HG02759 (cell line): ENCODE data around the gene MOV10.
"Not testable (repeated sequence)": the region's sequence is repeated elsewhere in the genome, so short reads cannot be mapped to it uniquely, and the experiment has no call there.

Experiments used
- ATAC-seq: cut with Tn5 transposase; IDR thresholded peaks from one replicate; pipeline ENCODE4 v1.9.1; 2021; ENCODE audit warnings: mild to moderate bottlenecking, moderate library complexity; ENCODE audit not compliant: unreplicated experiment

The MOV10 gene, protein sequence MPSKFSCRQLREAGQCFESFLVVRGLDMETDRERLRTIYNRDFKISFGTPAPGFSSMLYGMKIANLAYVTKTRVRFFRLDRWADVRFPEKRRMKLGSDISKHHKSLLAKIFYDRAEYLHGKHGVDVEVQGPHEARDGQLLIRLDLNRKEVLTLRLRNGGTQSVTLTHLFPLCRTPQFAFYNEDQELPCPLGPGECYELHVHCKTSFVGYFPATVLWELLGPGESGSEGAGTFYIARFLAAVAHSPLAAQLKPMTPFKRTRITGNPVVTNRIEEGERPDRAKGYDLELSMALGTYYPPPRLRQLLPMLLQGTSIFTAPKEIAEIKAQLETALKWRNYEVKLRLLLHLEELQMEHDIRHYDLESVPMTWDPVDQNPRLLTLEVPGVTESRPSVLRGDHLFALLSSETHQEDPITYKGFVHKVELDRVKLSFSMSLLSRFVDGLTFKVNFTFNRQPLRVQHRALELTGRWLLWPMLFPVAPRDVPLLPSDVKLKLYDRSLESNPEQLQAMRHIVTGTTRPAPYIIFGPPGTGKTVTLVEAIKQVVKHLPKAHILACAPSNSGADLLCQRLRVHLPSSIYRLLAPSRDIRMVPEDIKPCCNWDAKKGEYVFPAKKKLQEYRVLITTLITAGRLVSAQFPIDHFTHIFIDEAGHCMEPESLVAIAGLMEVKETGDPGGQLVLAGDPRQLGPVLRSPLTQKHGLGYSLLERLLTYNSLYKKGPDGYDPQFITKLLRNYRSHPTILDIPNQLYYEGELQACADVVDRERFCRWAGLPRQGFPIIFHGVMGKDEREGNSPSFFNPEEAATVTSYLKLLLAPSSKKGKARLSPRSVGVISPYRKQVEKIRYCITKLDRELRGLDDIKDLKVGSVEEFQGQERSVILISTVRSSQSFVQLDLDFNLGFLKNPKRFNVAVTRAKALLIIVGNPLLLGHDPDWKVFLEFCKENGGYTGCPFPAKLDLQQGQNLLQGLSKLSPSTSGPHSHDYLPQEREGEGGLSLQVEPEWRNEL

DNA sequence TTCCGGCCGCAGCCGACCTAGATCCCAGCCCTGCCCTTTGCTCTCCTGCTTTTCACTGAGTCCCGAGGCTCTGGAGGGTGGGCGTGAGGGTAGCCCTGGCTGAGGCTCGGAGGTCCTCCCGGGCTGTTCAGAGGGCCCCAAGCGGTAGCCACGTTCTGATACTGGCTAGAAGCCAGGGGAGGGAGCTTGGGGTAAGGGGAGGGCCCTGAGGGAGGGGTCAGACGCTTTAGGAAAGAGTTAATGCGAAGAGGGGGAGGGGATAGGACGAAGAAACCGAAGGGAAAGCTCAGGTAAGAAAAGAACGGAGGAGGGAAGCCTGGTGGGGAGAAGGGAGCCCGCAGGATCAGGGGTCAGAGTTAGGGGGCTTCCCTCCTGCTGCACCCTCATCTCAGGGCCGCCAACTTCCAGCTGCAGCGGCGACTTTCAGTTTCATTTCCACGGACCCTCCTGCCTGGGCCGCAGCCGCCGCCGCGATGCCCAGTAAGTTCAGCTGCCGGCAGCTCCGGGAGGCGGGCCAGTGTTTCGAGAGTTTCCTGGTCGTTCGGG lies at the start of gene MOV10:
MOV10 (plus strand) TSS at position 220 of the 546 bp plus-strand sequence; CDS start at position 474, 254 bp downstream.
- ATAC-seq = peak; percentile 71

DNA sequence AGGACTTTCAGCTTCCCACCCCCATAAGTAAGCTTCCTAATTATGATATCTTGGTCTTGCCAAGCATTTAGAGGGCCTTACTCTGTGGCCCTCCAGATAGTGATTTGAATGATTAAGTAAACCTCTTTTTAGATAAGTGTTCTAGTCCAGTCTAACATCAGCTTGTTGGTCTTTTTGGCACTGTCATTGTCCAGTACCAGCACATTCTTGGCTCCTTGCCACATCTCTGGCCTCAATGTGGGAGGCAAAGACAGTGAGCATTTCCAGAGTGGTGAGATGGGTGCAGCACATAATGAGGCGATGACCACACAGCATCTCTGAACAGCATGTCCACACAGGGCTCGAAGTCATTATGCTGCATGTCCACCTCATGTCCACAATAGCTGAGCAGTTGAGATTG lies 48.8 kb upstream of the MOV10 start:
- no peak for ATAC-seq

DNA sequence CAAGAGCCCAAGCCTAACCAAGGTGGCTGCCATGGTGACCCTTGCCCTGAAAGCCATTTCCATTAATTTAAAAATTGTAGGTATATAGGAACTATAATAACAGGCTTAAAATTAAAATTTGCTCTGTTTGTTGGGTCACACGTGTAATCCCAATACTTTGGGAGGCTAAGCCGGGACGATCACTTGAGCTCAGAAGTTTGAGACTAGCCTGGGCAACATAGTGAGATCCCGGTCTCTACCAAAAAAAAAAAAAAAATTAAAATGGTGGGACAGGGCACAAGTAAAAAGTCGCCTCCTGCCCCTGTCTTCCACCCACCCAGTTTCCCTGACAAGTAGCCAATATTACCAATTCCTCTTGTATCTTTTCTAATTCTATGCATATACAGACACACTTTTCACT lies 48.3 kb upstream of the MOV10 start:
- ATAC-seq = no peak

DNA sequence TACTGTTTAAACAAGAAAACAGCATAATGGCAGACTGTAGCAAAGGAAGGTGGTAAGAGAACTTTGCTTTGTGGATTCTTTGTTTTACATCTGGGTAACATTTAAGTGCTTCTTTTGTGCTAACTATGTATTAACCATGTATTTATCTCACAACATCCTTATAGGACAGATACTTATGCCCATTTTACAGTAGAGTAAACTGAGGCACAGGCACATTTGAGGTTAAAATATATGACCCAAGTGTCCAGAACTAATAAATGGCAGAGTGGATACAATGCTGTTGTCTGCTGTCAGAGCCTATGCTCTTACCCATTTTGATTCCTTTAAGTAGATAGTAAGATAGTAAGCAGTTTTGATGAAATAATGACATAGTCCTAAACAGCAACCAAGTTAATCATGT lies 47.6 kb upstream of the MOV10 start:
- ATAC-seq = no peak

DNA sequence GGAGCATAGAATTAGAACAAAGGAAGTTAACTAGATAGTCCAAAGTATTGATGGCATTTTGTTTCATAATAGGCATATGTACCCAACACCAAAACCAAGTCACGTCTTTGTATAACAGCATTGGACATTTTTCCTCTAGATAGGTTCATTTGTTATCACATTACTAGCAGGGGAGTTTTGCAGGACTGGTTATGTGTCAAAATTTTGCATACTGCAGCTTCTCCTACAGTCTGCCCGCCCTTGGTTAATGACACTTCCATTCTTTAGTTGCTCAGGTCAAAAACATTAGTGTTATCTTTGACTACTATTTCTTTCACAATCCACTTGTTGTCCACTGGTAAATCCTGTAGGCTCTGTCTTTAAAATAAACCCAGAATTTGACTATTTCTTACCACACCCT lies 45.9 kb upstream of the MOV10 start:
- ATAC-seq = no peak

DNA sequence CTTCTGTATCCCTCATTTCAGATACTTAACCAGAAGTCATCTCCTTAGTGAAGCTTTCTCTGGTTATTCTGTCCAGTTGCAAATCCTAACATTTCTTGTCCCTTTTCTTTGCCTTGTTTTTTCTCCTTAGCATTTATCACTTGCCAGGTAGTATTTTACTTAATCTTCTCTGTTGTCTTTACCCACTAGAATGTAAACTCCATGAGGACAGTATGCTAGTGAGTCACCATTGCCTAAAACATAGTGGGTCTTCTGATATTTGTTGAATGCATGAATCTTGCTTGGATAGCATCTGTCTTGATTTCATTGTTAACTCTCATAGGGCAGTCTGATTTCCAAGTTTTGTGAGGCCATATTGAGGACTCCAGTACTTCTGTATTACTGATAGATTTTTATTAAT lies 45.2 kb upstream of the MOV10 start:
- no peak for ATAC-seq

DNA sequence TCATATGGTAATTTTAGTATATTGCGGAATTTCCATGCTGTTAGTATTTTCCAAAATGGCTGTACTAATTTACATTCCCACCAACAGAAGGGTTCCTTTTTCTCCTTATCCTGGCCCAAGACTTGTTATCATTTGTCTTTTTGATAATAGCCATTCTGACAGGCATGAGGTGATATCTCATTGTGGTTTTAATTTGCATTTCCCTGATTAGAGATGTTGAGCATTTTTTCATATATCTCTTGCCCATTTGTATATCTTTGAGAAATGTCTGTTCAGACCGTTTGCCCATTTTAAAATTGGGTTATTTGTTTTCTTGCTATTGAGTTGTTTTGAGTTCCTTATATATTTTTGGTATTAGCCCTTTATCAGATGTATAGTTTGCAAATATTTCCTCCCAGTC lies 40.8 kb upstream of the MOV10 start:
- no peak for ATAC-seq

DNA sequence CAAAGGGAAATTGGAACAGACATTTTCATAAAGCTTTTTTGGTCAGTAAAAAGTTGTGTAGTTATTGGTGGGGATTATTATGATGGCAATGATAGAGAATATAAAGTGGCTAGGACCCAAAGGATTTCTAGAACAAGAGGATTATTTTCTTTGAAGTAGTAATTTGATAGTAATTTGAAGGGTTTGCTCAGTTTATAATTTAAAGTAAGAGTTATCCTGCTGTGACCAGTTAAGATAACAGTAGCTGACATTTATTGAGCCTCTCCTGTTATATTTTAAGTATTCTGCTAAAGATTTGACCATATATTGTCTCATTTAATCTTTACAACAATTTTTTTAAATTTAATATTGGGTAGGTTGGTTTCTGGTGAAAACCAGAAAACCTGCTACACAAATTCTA lies 40.1 kb upstream of the MOV10 start:
- ATAC-seq = no peak

DNA sequence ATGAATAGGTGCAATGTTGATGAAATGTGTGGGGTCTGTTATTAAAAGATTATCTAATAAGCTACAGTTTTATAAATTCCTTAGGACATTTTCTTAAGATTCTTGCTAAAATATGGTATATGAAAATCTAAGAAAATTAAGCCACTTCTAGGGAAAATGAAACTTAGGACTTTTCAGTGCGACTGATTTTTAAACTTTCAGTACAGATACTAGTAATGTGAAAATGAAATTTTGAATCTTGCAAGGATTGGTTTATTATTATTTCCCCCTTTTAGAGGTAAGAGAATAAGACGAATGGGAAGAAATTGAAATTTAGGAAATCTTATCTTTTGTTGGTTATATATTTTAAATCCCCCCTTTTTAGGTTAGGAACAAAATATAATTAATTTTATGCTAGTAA lies 38.4 kb upstream of the MOV10 start:
- no peak for ATAC-seq

DNA sequence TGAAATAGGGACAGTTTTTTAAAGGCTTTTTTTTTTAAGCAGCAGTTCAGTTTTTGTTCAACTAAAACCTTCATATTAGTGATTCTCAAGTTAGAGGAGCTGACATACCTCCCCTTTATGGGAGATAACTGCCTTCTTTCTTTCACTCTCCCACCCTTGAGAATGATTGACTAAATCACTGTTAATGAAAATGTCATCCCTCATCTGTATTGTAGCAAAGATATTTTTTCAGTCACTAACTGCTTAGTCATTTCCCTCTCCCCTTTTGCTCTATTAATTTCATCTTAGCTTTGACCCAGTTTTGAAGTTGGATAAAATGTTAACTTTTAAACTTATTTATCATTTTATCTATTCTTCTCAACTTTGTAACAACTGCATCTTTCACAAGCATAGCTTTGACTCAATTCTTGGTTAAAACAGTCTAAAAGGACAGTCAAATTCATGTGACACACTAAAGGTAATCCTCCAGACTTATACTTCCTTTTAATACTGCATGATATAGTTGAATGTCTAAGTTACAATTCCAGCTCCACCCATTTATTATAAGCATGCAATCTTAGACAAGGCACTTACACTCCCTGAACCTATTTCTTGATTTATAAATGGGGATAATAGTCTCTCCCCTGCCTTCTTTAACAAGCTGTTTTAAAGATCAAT lies 37.7 kb upstream of the MOV10 start:
- peak; percentile 59 for ATAC-seq

DNA sequence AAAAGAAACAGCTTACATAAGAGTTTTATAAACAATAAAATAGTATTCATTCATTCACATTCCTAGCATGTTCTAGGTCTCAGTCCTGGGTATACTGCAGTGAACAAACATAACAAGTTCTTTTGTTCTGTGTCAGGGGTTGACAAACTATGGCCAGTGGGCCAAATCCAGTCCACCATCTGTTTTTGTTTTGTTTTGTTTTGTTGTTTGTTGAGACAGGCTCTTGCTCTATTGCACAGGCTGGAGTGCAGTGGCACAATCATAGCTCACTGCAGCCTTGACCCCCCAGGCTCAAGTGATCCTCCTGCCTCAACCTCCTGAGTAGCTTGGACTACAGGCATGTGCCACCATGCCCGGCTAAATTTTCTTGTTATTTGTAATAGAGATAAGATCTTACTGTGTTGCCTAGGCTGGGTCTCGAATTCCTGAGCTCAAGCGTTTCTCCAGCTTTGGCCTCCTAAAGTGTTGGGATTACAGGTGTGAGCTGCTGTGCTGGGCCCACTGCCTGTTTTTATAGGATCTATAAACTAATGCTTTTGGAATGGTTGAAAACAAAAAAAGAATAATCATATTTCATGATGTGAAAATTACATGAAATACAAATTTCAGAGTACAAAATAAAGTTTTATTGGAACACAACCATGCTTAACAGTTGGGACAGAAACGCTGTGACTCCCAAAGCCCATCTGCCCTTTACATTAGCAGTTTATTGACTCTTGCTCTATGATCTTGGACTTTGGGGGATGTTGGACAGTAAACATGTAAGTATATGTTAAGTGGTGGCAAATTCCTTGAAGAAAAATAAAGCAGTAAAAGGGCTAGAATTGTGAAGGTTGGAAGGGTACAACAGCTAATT lies 37.0 kb upstream of the MOV10 start:
- ATAC-seq = no peak

DNA sequence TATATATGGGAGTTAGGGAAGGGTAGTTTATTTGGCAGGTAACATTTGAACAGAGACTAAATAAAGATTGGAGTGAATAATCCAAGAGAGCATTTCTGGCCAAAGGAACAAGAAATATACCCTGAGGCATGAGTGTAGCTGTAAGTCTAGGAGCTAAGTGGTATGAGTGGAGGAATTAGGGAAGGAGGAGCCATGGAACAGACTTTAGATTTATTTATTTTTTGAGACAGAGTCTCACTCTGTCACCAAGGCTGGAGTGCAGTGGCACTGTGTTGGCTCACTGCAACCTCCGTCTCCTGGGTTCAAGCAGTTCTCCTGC lies 36.4 kb upstream of the MOV10 start:
- no peak for ATAC-seq

DNA sequence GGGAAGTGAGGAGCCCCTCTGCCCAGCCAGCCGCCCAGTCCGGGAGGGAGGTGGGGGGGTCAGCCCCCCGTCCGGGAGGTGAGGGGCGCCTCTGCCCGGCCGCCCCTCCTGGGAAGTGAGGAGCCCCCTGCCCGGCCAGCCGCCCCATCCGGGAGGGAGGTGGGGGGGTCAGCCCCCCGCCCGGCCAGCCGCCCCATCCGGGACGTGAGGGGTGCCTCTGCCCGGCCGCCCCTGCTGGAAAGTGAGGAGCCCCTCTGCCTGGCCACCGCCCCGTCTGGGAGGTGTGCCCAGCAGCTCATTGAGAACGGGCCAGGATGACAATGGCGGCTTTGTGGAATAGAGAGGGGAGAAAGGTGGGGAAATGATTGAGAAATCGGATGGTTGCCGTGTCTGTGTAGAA lies 34.0 kb upstream of the MOV10 start:
- ATAC-seq = not testable (repeated sequence)

DNA sequence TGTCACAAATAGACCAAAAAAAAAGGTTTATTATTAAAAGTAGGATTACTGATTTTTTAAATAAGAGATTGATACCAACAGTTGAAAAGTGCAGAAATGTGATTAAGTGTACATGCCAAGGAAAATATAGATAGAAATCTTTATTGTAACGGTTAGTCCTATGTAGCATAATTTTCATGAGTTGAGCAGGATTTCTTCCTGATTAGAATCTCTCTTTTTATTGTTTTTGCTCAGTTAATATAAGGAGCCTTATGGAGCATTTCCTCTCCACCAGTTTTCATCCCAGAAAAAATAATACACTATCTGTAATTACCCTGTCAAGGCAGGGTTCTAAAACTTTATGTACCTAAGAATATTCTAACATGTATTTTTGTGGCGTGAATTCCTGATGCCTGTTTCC lies 31.4 kb upstream of the MOV10 start:
- no peak for ATAC-seq

DNA sequence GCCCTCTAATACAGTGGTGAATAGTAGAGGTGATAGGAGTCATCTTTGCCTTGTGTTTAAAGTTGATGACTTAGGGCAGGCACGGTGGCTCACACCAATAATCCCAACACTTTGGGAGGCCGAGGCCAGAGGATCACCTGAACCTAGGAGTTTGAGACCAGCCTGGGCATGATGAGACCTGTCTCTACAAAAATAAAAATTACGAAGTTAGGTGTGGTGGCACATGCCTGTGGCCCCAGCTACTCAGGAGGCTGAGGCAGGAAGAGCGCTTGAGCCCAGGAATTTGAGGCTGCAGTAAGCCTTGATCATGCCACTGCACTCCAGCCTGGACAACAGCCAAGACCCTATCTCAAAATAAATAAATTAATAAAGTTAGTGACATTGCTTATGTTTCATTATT lies 28.2 kb upstream of the MOV10 start:
- no peak for ATAC-seq

DNA sequence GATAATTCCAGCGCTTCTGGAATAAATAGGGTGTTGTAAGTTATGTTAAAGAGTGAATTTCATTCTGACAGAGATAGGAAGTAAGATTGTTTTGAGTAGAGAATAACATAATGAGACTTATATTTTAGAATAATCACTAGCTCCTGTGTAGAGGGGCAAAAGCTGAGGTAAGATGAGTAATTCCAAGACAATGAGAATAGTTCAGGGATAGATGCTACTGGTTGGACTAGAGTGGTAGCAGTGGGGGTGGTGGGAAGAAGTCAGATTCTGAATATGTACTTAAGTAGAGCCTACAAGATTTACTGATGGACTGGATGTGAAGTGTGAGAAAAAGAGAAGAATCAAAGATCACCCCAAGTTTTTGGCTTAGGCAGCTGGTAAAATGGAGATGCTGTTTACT lies 23.3 kb upstream of the MOV10 start:
- no peak for ATAC-seq

DNA sequence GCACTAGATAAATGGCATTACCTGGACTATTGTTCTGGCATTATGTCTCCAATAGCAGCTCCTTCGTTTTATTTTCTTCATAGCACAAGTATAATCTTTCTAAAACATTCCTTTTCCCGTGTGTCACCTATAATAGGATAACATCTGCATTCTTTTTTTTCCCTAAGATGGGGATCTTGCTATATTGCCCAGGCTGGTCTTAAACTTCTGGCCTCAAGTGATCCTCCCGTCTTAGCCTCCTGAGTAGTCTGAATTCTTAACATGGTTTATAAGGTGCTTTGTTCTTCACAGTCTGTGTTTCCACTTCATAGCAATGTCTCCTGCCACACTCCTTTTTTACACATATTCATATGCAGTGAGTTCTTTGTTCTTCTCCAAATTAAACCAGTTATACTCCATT lies 8.6 kb upstream of the MOV10 start:
- no peak for ATAC-seq

DNA sequence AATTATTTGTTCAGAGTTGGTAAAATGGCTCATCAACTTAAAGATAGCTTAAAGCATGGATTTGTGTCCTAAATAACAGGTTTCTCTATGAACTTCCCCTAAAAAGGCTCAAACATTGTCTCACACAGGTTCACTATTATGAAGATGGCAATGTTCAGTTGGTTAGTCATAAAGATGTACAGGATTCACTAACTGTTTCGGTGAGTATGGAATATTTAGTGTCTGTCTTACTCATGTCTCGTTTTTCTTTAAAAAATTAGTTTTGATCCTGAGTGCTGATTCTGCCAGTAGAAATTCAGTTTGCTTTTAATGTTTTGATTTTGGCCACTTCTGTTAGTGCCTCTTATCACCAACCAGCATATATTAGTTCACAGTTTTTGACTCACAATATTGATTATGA lies 7.5 kb upstream of the MOV10 start:
- ATAC-seq = no peak

DNA sequence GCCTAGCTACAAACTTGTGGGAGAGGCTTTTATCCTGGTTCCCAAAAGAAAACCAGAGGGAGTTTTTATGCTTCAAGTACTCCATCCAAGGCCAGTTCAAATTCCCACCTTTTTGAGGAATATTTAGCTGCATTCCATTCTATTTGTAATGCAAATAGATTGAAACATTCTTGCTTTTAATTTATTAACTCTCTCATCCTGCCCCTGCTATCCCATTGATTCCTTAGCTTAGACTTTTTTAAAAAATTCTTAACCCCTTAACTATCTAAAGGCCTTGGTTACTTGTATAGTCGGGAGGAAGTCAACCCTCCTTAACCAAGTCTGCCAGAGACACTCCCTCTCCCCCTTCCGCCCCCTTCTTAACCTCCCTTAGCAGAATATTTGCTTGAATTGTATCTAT lies 2.5 kb upstream of the MOV10 start:
- ATAC-seq = no peak

DNA sequence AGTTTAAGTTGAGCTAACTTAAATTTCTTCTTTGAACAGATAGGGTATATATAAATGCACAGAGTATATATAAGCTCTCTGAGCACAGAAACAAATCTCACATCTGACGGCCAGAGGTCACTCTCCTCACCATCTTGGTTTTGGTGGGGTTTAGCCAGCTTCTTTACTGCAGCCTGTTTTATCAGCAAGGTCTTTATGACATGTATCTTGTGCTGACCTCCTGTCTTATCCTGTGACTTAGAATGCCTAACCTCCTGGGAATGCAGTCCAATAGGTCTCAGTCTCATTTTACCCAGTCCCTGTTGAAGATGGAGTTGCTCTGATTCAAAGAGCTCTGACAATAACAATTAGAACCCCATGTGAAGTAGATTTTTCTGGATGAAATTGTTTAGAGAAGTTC lies 1.6 kb upstream of the MOV10 start:
- no peak for ATAC-seq
